B cell (primary cell): ENCODE data around the gene HBQ1. TPM values are rescaled to one million over a fixed set of nuclear protein-coding genes. Genes with fewer than 3 reads are reported as not detected.

Experiments
- ATAC-seq: fragments of 200-7000 bp; cut with Tn5 transposase; one replicate; pipeline ENCODE4 v1.10.0; 2021; ENCODE audit warnings: low read depth, mild to moderate bottlenecking, moderate number of reproducible peaks, moderate library complexity
- CTCF ChIA-PET: fragments of 350-600 bp; sonication (Branson Sonifier 250); formaldehyde crosslinking; loops from one replicate; lab custom pipeline; 2021; ENCODE audit warnings: antibody characterized with exemption, inconsistent platforms; lab: Charles Lee
- POLR2A ChIA-PET: fragments of 350-600 bp; sonication (Branson Sonifier 250); formaldehyde crosslinking; loops from one replicate; lab custom pipeline; 2021; ENCODE audit warnings: antibody characterized with exemption; lab: Charles Lee
- DNase-seq: peaks from one replicate; pipeline ENCODE4 v3.0.0; 2013
- H2AFZ ChIP-seq: 2 replicates; pipeline ENCODE4 v1.6.1; 2012; ENCODE audit warnings: mild to moderate bottlenecking, low read depth, low read length; ENCODE audit not compliant: insufficient read depth, poor library complexity, severe bottlenecking
- H3K27ac ChIP-seq, 2 donors: 1 replicate in 1 of 2; 2 replicates in 1 of 2; pipeline ENCODE4 v1.5.1; 2012 to 2013; ENCODE audit warnings: low read length in 2 of 2, mild to moderate bottlenecking in 2 of 2, moderate library complexity in 1 of 2
- H3K27me3 ChIP-seq, 4 experiments: fragments of 200-600 bp in 1 of 4; sonication (generic) in 1 of 4; replicated peaks in 1 of 4; 1 replicate in 2 of 4; 2 replicates in 2 of 4; pipeline versions ENCODE4 v1.6.1 to v1.7.0; 2013 to 2016; ENCODE audit warnings: low read length in 3 of 4, mild to moderate bottlenecking in 2 of 4, mixed read lengths in 1 of 4, moderate library complexity in 1 of 4; ENCODE audit not compliant: insufficient read depth in 4 of 4, control insufficient read depth in 3 of 4; ENCODE audit errors: control extremely low read depth in 1 of 4
- H3K36me3 ChIP-seq, 2 experiments: replicated peaks in 1 of 2; 1 replicate in 1 of 2; 2 replicates in 1 of 2; pipeline versions ENCODE4 v1.6.1 to v1.7.1; 2013; ENCODE audit warnings: low read length in 1 of 2; ENCODE audit not compliant: insufficient read depth in 2 of 2, control insufficient read depth in 1 of 2; ENCODE audit errors: control extremely low read depth in 1 of 2, extremely low read depth in 1 of 2
- H3K4me1 ChIP-seq, 2 donors: fragments of 200-600 bp in 1 of 2; sonication (generic) in 1 of 2; 1 replicate in 1 of 2; 2 replicates in 1 of 2; pipeline versions ENCODE4 v1.5.1 to v1.6.1; 2013 to 2017; ENCODE audit warnings: low read length in 2 of 2; ENCODE audit not compliant: control insufficient read depth in 2 of 2, insufficient read depth in 2 of 2
- H3K4me2 ChIP-seq: replicated peaks from 2 replicates; pipeline ENCODE3; 2012; ENCODE audit warnings: mild to moderate bottlenecking, low read depth, low read length; ENCODE audit not compliant: poor library complexity, severe bottlenecking
- H3K4me3 ChIP-seq, 5 experiments: fragments of 200-600 bp in 1 of 5; sonication (generic) in 1 of 5; 1 replicate in 3 of 5; 2 replicates in 2 of 5; pipeline versions ENCODE4 v1.5.1 to v1.7.0; 2011 to 2016; ENCODE audit warnings: low read length in 4 of 5, mild to moderate bottlenecking in 4 of 5, low read depth in 2 of 5, control low read depth in 1 of 5, moderate library complexity in 1 of 5; ENCODE audit not compliant: insufficient read depth in 1 of 5; ENCODE audit errors: control extremely low read depth in 1 of 5, extremely low read depth in 1 of 5
- H3K79me2 ChIP-seq: fragments of 200-600 bp; sonication (generic); one replicate; pipeline ENCODE4 v1.6.0; 2016; ENCODE audit warnings: low read length; ENCODE audit not compliant: control insufficient read depth, insufficient read depth
- H3K9ac ChIP-seq: fragments of 200-600 bp; sonication (generic); 2 replicates; pipeline ENCODE4 v1.6.1; 2017; ENCODE audit warnings: mild to moderate bottlenecking, low read length, moderate library complexity
- H3K9me3 ChIP-seq, 3 donors: one replicate each; pipeline versions ENCODE4 v1.6.1 to v1.7.1; 2013; ENCODE audit warnings: low read length in 2 of 3; ENCODE audit not compliant: control insufficient read depth in 2 of 3, insufficient read depth in 1 of 3; ENCODE audit errors: control extremely low read depth in 1 of 3
- H4K20me1 ChIP-seq: 2 replicates; pipeline ENCODE4 v1.6.0; 2012; ENCODE audit warnings: mild to moderate bottlenecking, low read length; ENCODE audit not compliant: insufficient read depth, control insufficient read depth, poor library complexity, severe bottlenecking
- H3K27ac Mint-ChIP-seq: one replicate; pipeline ENCODE4 v1.8.0; 2021; ENCODE audit warnings: mixed read lengths
- H3K27me3 Mint-ChIP-seq: one replicate; pipeline ENCODE4 v1.8.0; 2021; ENCODE audit warnings: mixed read lengths
- H3K4me1 Mint-ChIP-seq: one replicate; pipeline ENCODE4 v1.8.0; 2021; ENCODE audit warnings: mixed read lengths
- H3K4me3 Mint-ChIP-seq: one replicate; pipeline ENCODE4 v1.8.0; 2021; ENCODE audit warnings: mixed read lengths
- H3K9me3 Mint-ChIP-seq: one replicate; pipeline ENCODE4 v1.8.0; 2022; ENCODE audit warnings: mixed read lengths; ENCODE audit not compliant: insufficient read depth
- CTCF ChIP-seq: fragments of 200-600 bp; IDR thresholded peaks from one replicate; pipeline ENCODE4 v1.8.0; 2022; ENCODE audit warnings: antibody characterized with exemption, mild to moderate bottlenecking
- EZH2 ChIP-seq: IDR thresholded peaks from 2 replicates; pipeline ENCODE4 v1.6.1; 2012; ENCODE audit warnings: borderline replicate concordance, low read depth, mild to moderate bottlenecking, moderate library complexity, low read length; ENCODE audit not compliant: insufficient read depth, poor library complexity, severe bottlenecking
- WGBS: methylation state at CpG from one replicate; pipeline ENCODE4 v1.1.5; 2013; ENCODE audit warnings: missing lambda C conversion rate; ENCODE audit not compliant: insufficient coverage; 5-methylcytosine and 5-hydroxymethylcytosine counted together
- intact Hi-C: fragments of 100-400 bp; cut with micrococcal nuclease; formaldehyde crosslinking; loops from one replicate; pipeline ENCODE4 v1.10.0; 2022
- polyA plus RNA-seq: library from polyadenylated mRNA; depleted of rRNA; stranded (reverse); fragments of >200 nt; gene quantifications from 2 replicates; pipeline ENCODE4 v1.2.3, GENCODE V29; 2012
- total RNA-seq, 2 donors: library from RNA; stranded (reverse); fragments of 120-200 nt in 1 of 2; gene quantifications; 1 replicate in 1 of 2; 2 replicates in 1 of 2; pipeline versions ENCODE4 v1.2.3 to v1.2.4, GENCODE V29; 2013 to 2022

The HBQ1 gene
- total and polyA plus RNA-seq, 2 donors (not counting 1 experiment from before 2014, with no cell fraction given): not detected

- Histone ChIP-seq H4K20me1 (no peaks in the 10 kb centered on the region), H3K4me3 (no peak overlapping the region), H3K4me1 (peaks cover 14 to 22% of the 10 kb centered on the region in 2 donors), H3K9me3 (peaks cover 0 to 4% (median 0%) of the 10 kb centered on the region in 3 donors), H2AFZ (no peak overlapping the region), H3K4me2 (no peak overlapping the region), H3K36me3 (no peaks in the 10 kb centered on the region), H3K27ac (no peak overlapping the region), H3K79me2 (no peaks in the 10 kb centered on the region), H3K27me3 (peaks cover 0 to 56% (median 27%) of the 10 kb centered on the region in 4 experiments), H3K9ac (no peak overlapping the region)
- ATAC-seq (no peak), DNase-seq (peak; percentile 14)
- TF ChIP-seq EZH2: no peak
- TF ChIP-seq CTCF: no peak
- 73% methylated on average over 10 of the region's 11 CpGs for WGBS
- H3K4me1 Mint-ChIP-seq: peaks cover 30% of the 10 kb centered on the region
- H3K4me3 Mint-ChIP-seq: peak overlapping the region; percentile 52
- peaks cover 34% of the 10 kb centered on the region for H3K27me3 Mint-ChIP-seq
- H3K27ac Mint-ChIP-seq: no peak overlapping the region
- intact Hi-C loops: no loop called here
- ChIA-PET POLR2A (no interaction called here), CTCF (interaction anchor here (1.1 to 1.6 kb wide), 2 partner anchors 71 to 112 kb away, joined by 4 read pairs; no protein-coding TSS in a partner anchor)
- no peaks in the 10 kb centered on the region for H3K9me3 Mint-ChIP-seq
Measured at GRCh38 chr16:177981-178667, 2.1 kb upstream of the HBQ1 start.

- H3K4me1 Mint-ChIP-seq: peaks cover 26% of the 10 kb centered on the region
- no peak overlapping the region for H3K27ac ChIP-seq
- ChIA-PET CTCF (interaction anchor here (1.6 kb wide), 1 partner anchor 113 kb away, joined by 4 read pairs; no protein-coding TSS in a partner anchor), POLR2A (no interaction called here)
- no peak overlapping the region for H3K4me3 Mint-ChIP-seq
- no peak overlapping the region for H3K4me3 ChIP-seq
- intact Hi-C loops: no loop called here
- no peak for DNase-seq
- peaks cover 0 to 4% (median 0%) of the 10 kb centered on the region in 3 donors for H3K9me3 ChIP-seq
- peaks cover 0 to 52% (median 27%) of the 10 kb centered on the region in 4 experiments for H3K27me3 ChIP-seq
- H3K9ac ChIP-seq: no peak overlapping the region
- H3K27me3 Mint-ChIP-seq: peaks cover 34% of the 10 kb centered on the region
- no peak for ATAC-seq
- no peaks in the 10 kb centered on the region for H4K20me1 ChIP-seq
- no peak overlapping the region for H3K4me2 ChIP-seq
- no peaks in the 10 kb centered on the region for H3K9me3 Mint-ChIP-seq
- H3K4me1 ChIP-seq: peaks cover 14 to 22% of the 10 kb centered on the region in 2 donors
- 84% methylated on average over 4 of the region's 11 CpGs for WGBS
- no peak overlapping the region for H2AFZ ChIP-seq
- no peak overlapping the region for H3K27ac Mint-ChIP-seq
- no peaks in the 10 kb centered on the region for H3K36me3 ChIP-seq
- no peak for TF ChIP-seq CTCF
- TF ChIP-seq EZH2: no peak
- H3K79me2 ChIP-seq: no peaks in the 10 kb centered on the region
Measured at GRCh38 chr16:178668-179015, 1.6 kb upstream of the HBQ1 start.
